Testis (tissue), 3 donors: Measurements from ENCODE around the gene SUSD3. TPM values are rescaled to one million over a fixed set of nuclear protein-coding genes. Genes with fewer than 3 reads are reported as not detected.

Source experiments
- DNase-seq: peaks from one replicate; pipeline ENCODE4 v3.0.0-alpha.2; 2019
- H3K27ac ChIP-seq, 2 donors: fragments of 200-600 bp; sonication (generic); one replicate each; pipeline ENCODE4 v1.5.1; 2019
- H3K27me3 ChIP-seq: fragments of 200-600 bp; sonication (generic); one replicate; pipeline ENCODE4 v1.5.1; 2019
- H3K36me3 ChIP-seq: fragments of 200-600 bp; sonication (generic); one replicate; pipeline ENCODE4 v1.5.1; 2017; ENCODE audit warnings: low read depth; ENCODE audit errors: missing control alignments
- H3K4me1 ChIP-seq: fragments of 200-600 bp; sonication (generic); one replicate; pipeline ENCODE4 v1.5.1; 2019
- H3K4me3 ChIP-seq, 2 donors: fragments of 200-600 bp; sonication (generic); one replicate each; pipeline ENCODE4 v1.5.1; 2017 to 2019
- H3K9me3 ChIP-seq: fragments of 200-600 bp; sonication (generic); one replicate; pipeline ENCODE4 v1.5.1; 2017
- CTCF ChIP-seq, 3 experiments: fragments of 450-650 bp in 2 of 3; fragments of 200-600 bp in 1 of 3; sonication (generic) in 1 of 3; IDR thresholded peaks; one replicate each; pipeline ENCODE4 v1.5.1; 2016 to 2019; ENCODE audit warnings: antibody characterized with exemption in 3 of 3, mild to moderate bottlenecking in 2 of 3, moderate library complexity in 1 of 3
- POLR2A ChIP-seq: fragments of 450-650 bp; IDR thresholded peaks from one replicate; pipeline ENCODE4 v1.6.1; 2017; ENCODE audit warnings: antibody characterized with exemption, mild to moderate bottlenecking, moderate library complexity
- WGBS, 2 donors: methylation state at CpG; one replicate each; pipeline ENCODE4 v1.1.5; 2018; 5-methylcytosine and 5-hydroxymethylcytosine counted together
- intact Hi-C: fragments of 100-400 bp; cut with DNase I; formaldehyde crosslinking; loops from one replicate; pipeline ENCODE4 v1.15.1; 2023; ENCODE audit warnings: low total_unique reads
- polyA plus RNA-seq: library from polyadenylated mRNA; stranded (reverse); fragments of 350-450 nt; fragmentation: Illumina TruSeq; extraction: RNeasy Lipid Tissue Mini Kit (QIAGEN cat#74804); gene quantifications from one replicate; pipeline ENCODE4 v1.2.3, GENCODE V29; 2014; ENCODE audit warnings: low read depth, low replicate concordance; ENCODE audit not compliant: insufficient read depth
- total RNA-seq, 2 donors: library from RNA; depleted of rRNA; stranded (reverse); fragments of >200 nt; gene quantifications; one replicate each; pipeline ENCODE4 v1.2.3, GENCODE V29; 2016

Gene SUSD3
- total and polyA plus RNA-seq, 3 donors from 2014 or later: 172 to 537 (median 282) TPM

GRCh38 chr9:93132946-93133680 is 74.6 kb downstream of the SUSD3 start:
- Histone ChIP-seq H3K4me3 (peak overlapping the region; percentile 91 to 94), H3K36me3 (no peaks in the 10 kb centered on the region), H3K27me3 (no peaks in the 10 kb centered on the region), H3K27ac (peak overlapping the region; percentile 96 to 97), H3K9me3 (no peaks in the 10 kb centered on the region), H3K4me1 (peaks cover 59% of the 10 kb centered on the region)
- TF ChIP-seq POLR2A (no peak), CTCF (IDR thresholded peaks at IDR 0.05) (no peak)
- peak; percentile 49 for DNase-seq
- intact Hi-C loops: no loop called here
- 6 to 15% methylated on average over 9 to 21 of the region's 21 CpGs for WGBS, 2 donors

GRCh38 chr9:93133681-93134014 is 75.1 kb downstream of the SUSD3 start:
- H3K27ac ChIP-seq: peak overlapping the region; percentile 96 to 97
- no peaks in the 10 kb centered on the region for H3K9me3 ChIP-seq
- TF ChIP-seq POLR2A: no peak
- TF ChIP-seq CTCF (IDR thresholded peaks at IDR 0.05): no peak
- H3K36me3 ChIP-seq: no peaks in the 10 kb centered on the region
- intact Hi-C loops: no loop called here
- peaks cover 58% of the 10 kb centered on the region for H3K4me1 ChIP-seq
- DNase-seq: peak; percentile 84
- peak overlapping the region; percentile 91 to 94 for H3K4me3 ChIP-seq
- H3K27me3 ChIP-seq: no peaks in the 10 kb centered on the region
- 0% methylated on average over 15 of the region's 34 CpGs; no CpG with 5 or more reads in 1 of the 2 donors for WGBS, 2 donors

- 0 to 1% methylated on average over 3 to 31 of the region's 78 CpGs for WGBS, 2 donors
- Histone ChIP-seq H3K4me3 (peak within 1 kb of the TSS; percentile 91 to 94), H3K9me3 (no peaks in the 10 kb centered on the region), H3K27me3 (no peaks in the 10 kb centered on the region), H3K4me1 (peaks cover 53% of the 10 kb centered on the region), H3K27ac (peak within 1 kb of the TSS; percentile 96 to 97), H3K36me3 (no peaks in the 10 kb centered on the region)
- intact Hi-C loops: no loop called here
- peak; percentile 75 for DNase-seq
- peak; percentile 16 for TF ChIP-seq POLR2A
- TF ChIP-seq CTCF (IDR thresholded peaks at IDR 0.05): no peak
Observed at GRCh38 chr9:93134015-93134739, 75.7 kb downstream of the SUSD3 start, which contains the start of gene NINJ1. Gene NINJ1 (minus strand): TSS chr9:93134251. CDS start chr9:93134217, 34 bp downstream.

Other genes starting within 250 kb of the SUSD3 start
- 10 to 100 TPM; 10.4 to 10.5 TPM for gene ZNF484, start 180.7 kb upstream of the SUSD3 start, total RNA-seq
- 2.5 TPM for gene ZNF484, start 180.7 kb upstream of the SUSD3 start, polyA plus RNA-seq
- gene FGD3, start 111.2 kb upstream of the SUSD3 start, total RNA-seq: 10 to 100 TPM; 12.8 to 14.3 TPM
- 14.0 TPM for gene FGD3, start 111.2 kb upstream of the SUSD3 start, polyA plus RNA-seq
- 100 to 1,000 TPM; 138 to 147 TPM for gene CARD19, start 37.5 kb downstream of the SUSD3 start, total RNA-seq
- gene CARD19, start 37.5 kb downstream of the SUSD3 start, polyA plus RNA-seq: 99.4 TPM
- gene NINJ1, start 75.5 kb downstream of the SUSD3 start, total RNA-seq: 100 to 1,000 TPM; 148 to 152 TPM
- gene NINJ1, start 75.5 kb downstream of the SUSD3 start, polyA plus RNA-seq: 99.3 TPM
- 10 to 100 TPM; 50.5 to 91.1 TPM for gene WNK2, start 125.4 kb downstream of the SUSD3 start, total RNA-seq
- 29.0 TPM for gene WNK2, start 125.4 kb downstream of the SUSD3 start, polyA plus RNA-seq